Astrocyte of the spinal cord (primary cell): ENCODE measurements around the gene SOX5.
A peak's percentile ranks its signal among the peaks of the same experiment; 100 is the strongest.

Experiments used
- DNase-seq: peaks from one replicate; pipeline ENCODE4 v3.0.0; 2011; ENCODE audit warnings: low read depth, low spot score
- H3K4me3 ChIP-seq: 2 replicates; pipeline ENCODE4 v1.5.1; 2011; ENCODE audit warnings: low read depth, mild to moderate bottlenecking, low read length, moderate library complexity
- in situ Hi-C: cut with HindIII; loops from 2 replicates; pipeline ENCODE4 v1.10.0; 2017; ENCODE audit warnings: low sequenced_read_pairs
- TF ChIP-seq, protein P1 (sequence below): IDR thresholded peaks from 2 replicates; pipeline ENCODE4 v1.5.1; 2012; ENCODE audit warnings: low read depth, mild to moderate bottlenecking, low read length, inconsistent platforms

The SOX5 gene

DNA sequence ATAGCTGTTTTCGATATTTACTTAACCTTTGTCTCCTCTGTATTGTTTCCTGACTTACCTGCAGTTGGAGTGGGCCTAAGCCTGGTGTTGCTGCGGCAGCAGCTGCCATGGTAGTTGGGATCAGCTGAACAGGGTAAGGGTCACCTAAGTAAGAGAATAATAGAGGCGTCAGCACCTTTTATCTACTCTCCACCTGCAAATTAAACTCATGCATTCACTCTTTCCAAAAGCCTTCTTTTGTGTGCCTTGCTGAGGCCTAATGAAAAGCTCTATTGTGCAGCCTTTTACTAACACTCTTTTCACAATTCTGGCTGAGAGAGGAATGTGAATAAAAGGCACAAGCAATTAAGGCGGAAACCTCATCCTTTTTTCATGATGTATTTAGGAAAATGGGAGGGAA is 308.7 kb downstream of the SOX5 start:
- in situ Hi-C loops = no loop called here
- H3K4me3 ChIP-seq = no peak overlapping the region
- DNase-seq = no peak
- TF ChIP-seq, protein P1, sequence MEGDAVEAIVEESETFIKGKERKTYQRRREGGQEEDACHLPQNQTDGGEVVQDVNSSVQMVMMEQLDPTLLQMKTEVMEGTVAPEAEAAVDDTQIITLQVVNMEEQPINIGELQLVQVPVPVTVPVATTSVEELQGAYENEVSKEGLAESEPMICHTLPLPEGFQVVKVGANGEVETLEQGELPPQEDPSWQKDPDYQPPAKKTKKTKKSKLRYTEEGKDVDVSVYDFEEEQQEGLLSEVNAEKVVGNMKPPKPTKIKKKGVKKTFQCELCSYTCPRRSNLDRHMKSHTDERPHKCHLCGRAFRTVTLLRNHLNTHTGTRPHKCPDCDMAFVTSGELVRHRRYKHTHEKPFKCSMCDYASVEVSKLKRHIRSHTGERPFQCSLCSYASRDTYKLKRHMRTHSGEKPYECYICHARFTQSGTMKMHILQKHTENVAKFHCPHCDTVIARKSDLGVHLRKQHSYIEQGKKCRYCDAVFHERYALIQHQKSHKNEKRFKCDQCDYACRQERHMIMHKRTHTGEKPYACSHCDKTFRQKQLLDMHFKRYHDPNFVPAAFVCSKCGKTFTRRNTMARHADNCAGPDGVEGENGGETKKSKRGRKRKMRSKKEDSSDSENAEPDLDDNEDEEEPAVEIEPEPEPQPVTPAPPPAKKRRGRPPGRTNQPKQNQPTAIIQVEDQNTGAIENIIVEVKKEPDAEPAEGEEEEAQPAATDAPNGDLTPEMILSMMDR = no peak

DNA sequence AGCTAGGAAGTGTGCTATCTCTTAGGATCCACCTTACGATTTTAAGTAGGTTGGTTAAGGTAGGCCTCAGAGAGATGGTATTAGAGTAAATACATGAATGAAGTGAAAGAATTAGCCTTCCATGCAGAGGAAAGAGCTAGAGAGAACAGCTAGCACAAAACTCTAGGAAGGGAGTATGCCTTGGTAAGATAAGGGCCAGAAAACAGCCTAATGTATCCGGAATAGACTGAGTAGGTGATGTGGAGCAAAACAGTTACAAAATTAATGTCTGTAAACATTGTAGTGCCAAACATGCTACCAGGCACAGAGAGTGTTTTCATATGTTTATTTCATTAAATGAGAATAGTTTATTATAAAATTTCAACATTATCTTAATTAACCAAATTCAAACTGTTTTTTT is 315.1 kb downstream of the SOX5 start:
- DNase-seq = no peak
- TF ChIP-seq, protein P1 = no peak
- in situ Hi-C loops = no loop called here
- no peak overlapping the region for H3K4me3 ChIP-seq

DNA sequence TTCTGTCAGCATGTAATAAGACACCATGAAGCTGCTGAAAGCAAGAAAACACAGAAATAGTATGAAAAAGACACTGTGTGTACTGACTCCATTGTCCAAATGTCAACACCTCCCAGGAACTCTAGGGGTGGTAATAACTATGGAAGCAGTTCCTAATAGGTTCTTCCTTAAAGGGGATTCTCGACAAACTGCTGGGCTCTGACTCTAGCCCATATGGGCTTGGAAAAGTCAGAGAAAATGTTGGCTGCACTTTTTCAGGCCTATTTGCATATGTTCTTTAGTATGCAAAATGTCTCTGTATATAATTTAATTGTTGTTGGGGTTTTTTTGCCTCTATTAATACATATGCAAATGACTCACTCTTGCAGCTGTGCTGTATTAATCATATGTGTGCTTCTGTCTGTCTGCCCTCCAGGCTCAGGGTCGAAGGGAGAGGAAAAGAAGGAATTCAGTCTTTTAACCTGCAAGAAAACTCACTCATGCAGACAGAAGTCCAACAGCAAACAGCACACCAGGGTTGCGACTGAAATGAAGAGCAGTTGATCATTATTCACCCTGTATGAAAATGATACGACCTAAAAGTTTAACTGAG is 317.6 kb downstream of the SOX5 start:
- no peak overlapping the region for H3K4me3 ChIP-seq
- peak; percentile 1 for DNase-seq
- TF ChIP-seq, protein P1 = no peak
- in situ Hi-C loops = no loop called here

DNA sequence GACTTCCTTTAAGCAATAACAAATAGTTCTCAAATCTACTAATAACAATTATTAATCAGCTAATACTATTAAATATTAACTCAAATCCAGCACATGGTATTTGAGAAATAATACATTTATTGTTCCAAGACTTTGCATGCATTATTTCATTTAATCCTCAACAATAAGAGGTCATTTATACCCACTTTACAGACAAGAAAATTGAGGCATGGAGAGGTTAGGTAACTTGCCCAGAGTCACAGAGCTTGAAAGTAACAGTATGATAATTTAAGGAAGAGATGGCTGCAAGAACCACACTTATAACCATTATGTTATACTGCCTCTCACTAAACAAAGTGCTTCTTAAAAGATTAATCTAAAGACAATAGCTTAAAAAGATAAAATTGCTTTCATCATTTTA is 318.9 kb downstream of the SOX5 start:
- H3K4me3 ChIP-seq = no peak overlapping the region
- in situ Hi-C loops = no loop called here
- DNase-seq = no peak
- TF ChIP-seq, protein P1 = no peak

DNA sequence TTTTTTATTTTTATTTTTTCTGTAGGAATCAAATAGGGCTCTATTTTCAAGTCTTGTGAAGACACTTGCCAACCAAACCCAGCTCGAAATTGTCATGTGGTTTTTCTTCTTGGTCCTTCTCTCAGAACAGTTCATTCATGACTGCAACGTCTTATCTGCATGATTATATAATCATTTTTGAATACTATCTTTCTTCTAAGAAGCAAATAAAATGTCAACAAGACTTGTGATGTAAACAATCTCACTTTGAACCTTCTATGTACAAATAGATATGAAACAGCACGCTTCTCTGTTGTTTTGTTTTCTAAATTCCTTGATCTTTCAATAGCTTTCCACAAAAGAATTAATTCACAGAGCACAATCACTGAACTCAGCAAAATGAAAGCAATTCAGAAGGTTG is 320.7 kb downstream of the SOX5 start:
- in situ Hi-C loops = no loop called here

DNA sequence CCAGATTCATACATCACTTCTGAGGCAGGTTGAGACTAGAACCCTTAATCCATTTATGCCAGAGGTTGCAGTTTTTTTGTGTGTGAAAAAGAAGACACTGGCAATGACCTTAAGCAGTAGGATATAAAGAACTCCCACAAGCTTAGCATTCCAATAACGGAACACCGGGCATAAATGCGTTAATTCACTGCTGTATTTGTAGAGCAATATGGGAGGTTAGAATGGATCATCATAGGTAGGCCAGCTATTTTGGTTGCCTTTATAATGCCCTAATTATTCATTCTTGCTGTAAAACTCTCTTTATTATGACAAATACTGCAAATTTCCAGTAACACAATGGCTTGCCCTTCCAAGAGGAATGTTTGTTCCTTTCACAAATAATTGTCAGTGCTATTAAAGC is 322.7 kb downstream of the SOX5 start:
- in situ Hi-C loops = no loop called here
- H3K4me3 ChIP-seq = no peak overlapping the region
- TF ChIP-seq, protein P1 = no peak
- DNase-seq = no peak

More for the DNA sequence above, 320.7 kb downstream of the SOX5 start:
- H3K4me3 ChIP-seq = no peak overlapping the region
- no peak for DNase-seq
- TF ChIP-seq, protein P1 = no peak

DNA sequence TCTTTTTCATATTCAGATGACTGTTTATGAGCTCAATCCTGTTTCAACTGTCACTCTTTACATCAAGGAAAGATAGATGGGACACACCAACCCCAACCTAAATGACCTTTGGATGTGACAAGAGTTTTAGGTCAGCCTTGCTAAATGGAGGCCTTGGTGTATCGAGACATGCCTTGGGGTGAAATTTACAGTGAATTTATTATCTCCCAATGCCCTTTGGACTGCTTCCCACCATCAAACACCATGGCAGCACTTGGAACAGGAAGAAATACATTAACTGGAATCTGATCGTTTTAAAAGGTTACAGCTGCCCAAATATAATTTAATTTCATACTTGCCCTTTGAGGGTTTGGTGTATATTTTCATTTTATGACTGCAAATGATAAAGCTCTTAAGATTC is 327.6 kb downstream of the SOX5 start:
- in situ Hi-C loops = no loop called here
- no peak overlapping the region for H3K4me3 ChIP-seq
- TF ChIP-seq, protein P1 = no peak
- DNase-seq = no peak
